GM18907 (cell line): ENCODE data around the gene TSPAN32.

Experiments
- ATAC-seq: cut with Tn5 transposase; IDR thresholded peaks from one replicate; pipeline ENCODE4 v1.9.1; 2021; ENCODE audit warnings: mild to moderate bottlenecking, moderate library complexity; ENCODE audit not compliant: unreplicated experiment

The TSPAN32 gene

DNA sequence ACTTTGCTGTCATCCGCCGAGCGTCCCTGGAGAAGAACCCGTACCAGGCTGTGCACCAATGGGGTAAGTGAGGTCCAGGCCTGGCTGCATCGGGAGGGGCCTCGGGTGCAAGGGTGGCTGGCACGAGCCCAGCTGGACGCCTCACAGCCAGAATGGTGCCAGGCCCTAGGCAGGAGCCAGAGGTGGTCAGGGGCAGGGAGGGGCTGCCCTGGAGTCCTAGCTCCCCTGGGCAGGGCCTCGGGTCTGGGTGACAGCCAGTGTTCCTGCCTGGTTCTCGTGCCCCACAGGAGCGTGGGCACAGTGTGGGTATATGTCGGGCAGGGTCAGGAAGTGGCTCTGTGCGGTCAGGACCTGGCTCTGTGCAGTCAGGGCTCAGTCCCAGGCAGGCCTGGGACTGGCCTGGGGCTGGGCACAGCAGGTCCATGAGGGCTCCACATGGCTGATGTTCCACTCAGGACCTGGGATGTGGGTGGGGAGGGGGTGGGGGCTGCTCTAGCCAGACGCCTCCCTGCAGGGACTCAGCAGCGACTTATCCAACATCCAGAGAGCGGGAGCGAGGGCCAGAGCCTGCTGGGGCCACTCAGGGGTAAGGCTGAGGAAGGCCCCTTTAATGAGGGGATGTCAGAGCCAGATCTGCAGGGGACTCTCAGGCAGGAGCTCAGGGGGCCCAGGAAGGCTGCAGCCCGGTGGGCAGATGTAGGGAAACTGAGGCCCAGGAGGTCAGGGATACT lies 1.2 kb downstream of the TSPAN32 start:
- no peak for ATAC-seq

DNA sequence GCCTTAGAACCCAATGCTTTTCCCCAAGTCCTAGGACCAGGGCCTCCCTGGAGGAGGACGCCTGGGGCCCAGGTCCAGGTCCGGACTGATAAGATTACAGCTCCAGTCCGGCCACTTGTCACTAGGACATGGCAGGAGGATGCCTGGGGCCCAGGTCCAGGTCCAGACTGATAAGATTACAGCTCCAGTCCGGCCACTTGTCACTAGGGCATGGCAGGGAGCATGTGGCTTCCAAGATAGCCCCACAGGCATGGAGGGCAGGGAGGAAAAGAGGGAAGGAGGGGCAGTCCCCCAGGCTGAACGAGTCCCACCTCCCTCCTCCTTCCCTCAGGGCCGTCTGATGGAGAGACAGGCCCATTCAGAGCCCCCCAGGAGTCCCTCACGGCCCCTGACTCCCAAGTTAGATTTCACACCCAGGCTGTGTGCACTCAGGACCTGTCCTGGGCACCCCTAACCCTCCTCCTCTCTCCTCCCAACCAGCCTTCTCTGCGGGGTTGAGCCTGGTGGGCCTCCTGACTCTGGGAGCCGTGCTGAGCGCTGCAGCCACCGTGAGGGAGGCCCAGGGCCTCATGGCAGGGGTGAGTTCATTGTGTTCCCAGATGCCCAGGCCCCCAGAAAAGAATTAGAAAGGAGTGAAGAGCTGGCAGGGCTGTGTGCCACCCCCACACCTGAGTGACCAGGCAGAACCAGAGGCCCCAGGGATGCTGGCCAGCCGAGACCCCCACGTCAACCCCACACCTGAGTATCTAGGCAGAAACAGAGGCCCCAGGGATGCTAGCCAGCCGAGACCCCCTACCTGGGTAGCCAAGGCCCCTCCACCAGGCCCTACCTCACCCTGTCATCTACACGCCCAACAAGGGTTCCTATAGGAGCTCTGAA lies 2.1 kb downstream of the TSPAN32 start:
- no peak for ATAC-seq

DNA sequence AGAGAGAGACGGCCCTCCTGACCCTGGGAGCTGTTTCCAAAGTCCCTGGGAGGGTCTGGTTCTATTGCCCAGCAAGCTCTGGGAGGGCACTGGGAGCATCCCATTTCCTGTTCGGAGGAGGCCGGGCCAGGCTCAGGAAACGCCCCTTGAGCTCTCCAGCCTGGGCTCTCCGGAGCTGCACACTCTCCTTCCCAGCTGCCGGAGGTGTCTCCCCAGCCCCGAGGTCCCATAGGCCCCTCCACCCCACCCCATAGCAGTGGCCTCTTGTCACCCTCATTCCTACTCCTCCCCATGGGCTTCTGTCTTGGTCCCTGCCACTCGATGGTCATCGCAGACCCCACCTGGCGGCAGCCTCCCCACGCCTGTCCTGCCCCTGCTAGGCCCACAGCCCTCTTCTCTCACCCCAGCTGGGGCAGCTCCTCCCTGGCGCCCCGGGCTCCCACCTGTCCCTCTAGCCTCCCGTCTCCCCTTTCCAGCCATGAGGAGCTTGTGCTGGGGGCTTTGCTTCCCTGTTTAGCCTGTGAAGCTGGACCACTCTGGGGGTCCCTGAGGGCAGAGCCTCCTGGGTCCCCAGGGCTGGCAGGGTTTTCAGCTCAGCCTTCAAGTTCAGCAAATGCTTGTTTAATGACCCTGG lies 2.8 kb downstream of the TSPAN32 start:
- no peak for ATAC-seq

DNA sequence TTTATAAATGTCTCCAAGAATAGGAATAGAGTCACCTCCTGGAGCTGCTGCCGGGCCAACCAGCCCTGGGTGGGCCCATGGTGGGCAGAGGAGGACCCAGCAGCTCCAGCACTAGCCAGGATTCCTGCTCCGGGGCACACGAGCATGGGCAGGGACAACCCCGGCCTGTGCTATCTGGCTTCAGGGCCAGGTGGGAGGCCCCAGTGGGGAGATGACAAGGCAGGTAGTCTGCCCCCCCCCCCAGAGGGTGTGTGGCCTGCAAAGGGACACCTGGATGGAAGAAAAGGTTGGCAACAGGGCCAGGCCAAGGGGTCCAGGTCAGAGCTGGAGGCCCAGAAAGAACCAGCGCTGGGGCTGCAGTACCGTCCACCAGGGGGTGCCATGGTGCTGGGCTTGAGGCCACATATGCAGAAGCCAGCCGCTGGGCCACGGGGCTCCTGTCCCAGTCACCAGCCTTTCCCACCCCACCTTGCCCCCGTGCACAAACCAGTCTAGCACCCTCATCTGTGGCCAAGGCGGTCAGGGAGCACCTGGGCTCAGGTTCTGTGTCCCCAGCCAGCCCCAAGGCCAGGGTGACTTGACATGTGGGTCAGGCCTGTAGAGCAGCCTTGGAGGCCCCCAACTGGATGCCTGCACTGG lies 3.4 kb downstream of the TSPAN32 start:
- no peak for ATAC-seq

GRCh38 chr11:2305788-2306451 lies 4.1 kb downstream of the TSPAN32 start:
- ATAC-seq: no peak

GRCh38 chr11:2306452-2306823 lies 4.6 kb downstream of the TSPAN32 start:
- ATAC-seq: no peak

- no peak for ATAC-seq
Observed at GRCh38 chr11:2306877-2307500, 5.2 kb downstream of the TSPAN32 start.

DNA sequence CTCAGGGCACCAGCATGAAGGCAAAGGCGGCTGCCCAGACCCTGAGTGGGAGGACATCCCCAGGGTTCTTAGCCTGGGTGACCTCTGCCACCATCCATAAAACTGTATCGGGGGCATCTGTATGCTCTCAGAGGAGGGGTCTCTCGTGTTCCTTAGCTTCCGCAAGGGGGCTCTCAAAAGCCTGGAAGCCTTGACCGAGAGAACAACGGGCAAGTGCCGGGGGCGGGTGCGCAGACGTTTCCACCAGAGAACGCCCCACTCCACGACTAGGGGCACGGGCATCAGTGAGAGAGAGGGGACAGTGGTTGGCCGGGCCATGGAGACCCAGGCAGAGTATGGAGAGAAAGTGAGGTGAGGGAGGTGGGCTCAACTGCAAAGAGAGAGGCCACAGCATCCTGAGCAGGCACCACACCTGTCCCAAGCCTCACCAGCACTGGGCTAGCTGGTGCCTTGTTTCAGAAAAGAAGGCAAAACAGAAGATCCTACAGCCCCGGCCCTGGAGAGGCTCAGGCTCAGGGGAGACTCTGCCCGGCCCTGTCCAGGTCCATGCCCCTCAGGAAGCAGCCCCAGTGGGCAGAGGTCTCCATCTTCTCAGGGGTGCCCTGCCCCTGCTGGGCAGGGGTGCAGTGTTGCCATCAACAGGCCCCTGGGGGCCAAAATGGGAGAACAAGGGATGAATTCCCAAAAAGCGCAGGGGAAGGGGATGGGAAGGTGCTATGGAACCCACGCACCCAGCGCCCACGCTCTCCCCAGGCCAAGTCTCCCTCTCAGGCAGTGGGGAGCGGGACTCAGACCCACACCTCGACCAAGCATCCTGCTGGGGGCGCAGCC lies 5.9 kb downstream of the TSPAN32 start:
- ATAC-seq: no peak

DNA sequence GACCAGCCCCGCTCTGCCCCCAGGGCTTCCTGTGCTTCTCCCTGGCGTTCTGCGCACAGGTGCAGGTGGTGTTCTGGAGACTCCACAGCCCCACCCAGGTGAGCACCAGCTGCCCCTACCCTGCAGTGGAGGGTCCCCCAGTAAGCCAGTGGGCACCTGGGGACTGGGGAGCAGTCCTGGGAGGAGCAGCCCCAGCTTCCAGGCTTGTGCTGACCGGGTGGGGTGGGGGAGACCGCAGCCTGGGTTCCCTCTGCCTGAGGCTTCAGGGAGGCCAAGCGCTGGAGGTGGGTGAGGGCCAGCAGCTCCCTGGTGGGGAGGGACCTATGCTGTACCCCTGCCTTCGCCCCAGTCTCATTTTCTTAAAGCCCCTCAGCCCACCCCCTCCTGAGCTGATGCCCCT lies 6.9 kb downstream of the TSPAN32 start:
- ATAC-seq: no peak

DNA sequence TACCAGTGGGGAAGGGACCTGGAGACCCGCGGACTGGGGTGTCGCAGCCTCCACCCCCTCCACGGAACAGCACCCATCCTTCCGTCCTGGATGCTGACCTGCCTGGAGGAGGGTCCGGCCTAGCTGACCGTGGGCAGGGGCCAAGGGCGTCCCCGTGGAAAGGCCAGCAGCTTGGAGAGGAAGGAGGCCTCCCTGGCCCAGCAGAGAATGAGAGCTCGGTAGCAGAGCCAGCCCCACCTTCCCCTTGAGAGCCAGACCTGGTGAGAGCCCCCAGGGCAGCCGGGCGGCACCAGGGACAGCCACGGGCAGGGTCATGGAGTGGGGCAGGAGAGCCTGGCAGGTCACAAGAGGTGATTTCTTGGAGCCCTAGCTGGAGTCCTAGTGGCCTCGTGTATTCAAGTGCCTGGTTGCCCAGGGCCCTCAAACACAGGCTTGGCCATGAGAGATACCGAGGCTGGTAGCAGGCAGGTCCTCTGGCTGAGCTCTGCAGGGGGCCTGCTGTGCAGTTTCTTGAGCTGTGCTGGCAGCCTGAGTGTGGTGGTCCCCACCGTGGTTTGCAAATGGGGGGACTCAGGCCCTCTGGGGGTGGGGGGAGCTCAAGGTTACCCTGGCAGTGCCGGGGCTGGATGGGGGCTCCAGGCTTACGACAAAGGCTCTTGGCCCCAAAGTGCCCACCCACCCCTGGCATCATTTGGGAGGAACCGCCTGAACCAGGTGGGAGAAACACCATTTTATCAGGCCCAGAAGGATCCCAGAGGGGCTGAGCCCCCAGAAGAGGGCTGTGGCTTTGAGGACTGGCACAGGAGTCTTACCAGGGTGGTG lies 7.6 kb downstream of the TSPAN32 start:
- ATAC-seq: no peak

- ATAC-seq: no peak
Observed at GRCh38 chr11:2310073-2310785, 8.4 kb downstream of the TSPAN32 start.

DNA sequence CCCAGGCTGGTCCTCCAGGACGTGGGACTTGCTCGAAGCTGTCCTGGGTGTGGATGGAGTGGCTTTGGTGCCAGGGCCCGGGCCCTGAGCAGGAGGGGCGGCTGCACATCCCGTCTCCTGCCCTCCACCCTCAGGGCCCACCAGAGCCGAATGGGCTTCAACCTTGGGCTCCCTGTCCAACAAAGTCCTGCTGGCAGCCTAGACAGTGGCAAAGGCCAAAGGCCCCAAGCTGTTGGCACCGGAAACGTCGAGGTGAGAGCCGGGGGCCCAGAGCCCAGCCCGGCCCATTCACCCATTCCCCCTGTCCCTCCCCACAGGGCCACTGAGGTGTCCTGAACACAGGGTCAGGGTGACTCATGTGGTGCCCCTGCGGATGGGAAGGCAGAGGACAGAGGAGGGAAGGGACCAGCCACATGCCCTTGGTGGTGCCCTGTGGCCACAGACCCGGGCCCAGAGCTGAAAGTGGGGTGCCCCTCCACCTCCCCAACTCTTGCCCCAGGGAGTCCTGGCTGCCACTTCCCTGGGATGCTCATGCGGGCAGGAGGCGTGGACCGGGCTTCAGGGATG lies 9.1 kb downstream of the TSPAN32 start:
- ATAC-seq: no peak

- ATAC-seq: no peak
Observed at GRCh38 chr11:2311353-2312133, 9.7 kb downstream of the TSPAN32 start.

- no peak for ATAC-seq
Observed at GRCh38 chr11:2312232-2313042, 10.6 kb downstream of the TSPAN32 start.

DNA sequence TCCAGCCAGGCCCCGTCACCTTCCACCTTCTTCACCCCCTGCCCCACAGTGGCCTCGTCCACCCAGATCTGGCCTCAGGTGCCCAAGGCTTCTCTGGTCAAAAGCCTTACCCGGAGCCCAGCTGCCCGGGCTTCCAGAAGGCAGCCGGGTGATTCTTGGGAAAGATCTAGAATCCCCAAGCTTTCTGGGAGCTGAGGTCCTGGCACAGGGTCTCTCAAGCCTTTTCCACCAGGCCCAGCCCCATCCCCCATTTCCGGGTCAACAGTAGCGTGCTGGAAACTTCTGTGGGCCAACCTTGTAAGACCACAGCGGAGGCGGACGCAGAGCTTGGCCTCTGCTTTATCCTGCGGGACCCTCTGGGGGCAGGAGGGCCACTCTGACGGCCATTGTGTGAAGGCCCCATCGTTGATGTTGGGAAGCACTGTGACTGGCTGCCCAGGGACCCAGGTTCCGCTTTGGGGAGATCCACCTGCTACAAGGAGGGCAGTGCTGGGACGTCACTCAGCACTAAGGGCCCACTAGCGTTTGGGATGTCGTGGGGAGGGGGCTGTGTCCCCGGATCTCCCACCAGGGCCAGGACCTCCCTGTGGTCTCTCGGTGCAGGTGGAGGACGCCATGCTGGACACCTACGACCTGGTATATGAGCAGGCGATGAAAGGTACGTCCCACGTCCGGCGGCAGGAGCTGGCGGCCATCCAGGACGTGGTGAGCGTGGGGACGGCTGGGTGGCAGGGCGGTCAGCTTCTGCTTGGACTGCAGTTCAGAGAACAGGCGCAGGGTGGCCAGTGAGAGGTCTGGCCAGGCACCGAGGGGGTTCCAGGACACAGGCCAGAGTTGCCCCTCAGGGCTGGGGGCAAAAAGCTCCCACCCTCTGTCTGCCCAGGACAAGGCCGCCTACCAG lies 11.5 kb downstream of the TSPAN32 start:
- ATAC-seq: no peak
